Activated naive CD4-positive, alpha-beta T cell treated with Interleukin-2 at 50 U/mL for 16 hours (primary cell): ENCODE measurements around the gene CALM3.
"Not testable (repeated sequence)": the region's sequence is repeated elsewhere in the genome, so short reads cannot be mapped to it uniquely, and the experiment has no call there.

Experiments
- DNase-seq: peaks from one replicate; pipeline ENCODE4 v3.0.0-alpha.2; 2020

CALM3 gene

DNA sequence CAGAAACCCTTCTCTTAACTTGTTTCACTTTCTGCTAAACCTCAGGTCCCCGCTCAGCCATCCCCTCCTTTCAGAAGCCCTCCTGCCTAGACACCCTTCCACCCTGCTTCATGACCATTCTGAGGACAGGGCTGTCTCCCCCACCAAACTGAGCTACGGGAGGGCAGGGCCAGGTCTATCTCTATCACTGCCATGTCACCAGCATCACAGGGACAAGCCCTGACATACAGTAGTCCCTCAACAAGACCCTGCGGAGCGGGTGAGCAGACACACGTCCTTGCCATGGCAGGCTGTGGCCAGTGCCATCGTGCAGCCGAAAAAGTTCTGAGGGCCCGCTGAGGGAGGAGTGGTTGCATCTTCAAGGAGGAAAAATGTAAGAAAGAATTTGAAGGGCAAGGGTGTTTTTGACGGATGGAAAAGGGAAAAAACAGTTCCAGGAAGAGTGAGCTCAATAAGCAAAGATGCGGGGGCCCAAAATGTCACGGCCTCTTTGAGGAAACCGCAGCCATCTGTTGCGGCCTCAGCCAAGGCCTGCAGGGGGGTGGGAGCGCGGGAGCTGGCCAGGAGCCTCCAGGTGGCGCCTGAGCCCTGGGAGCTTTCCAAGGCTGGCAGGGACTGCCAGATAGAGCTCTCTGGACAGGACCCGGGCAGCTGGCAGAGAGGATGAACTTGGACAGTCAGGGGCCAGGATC is 15.6 kb downstream of the CALM3 start:
- DNase-seq: peak; percentile 55

DNA sequence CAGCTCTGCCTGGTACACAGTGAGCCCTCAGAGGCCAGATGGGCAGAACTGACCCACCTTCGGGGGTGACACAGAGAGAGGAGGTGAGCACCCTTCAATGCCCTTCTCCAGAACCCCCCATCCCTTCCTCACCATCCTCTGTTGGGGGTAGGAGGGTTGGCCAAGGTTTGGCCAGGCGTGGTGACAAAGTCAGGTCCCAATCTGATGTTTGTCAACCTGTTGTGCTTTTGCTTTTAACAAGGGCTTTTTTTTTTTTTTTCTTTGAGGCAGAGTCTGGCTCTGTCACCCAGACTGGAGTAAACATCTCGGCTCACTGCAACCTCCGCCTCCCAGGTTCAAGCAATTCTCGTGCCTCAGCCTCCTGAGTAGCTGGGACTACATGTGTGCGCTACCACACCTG is 16.5 kb downstream of the CALM3 start:
- DNase-seq: no peak

DNA sequence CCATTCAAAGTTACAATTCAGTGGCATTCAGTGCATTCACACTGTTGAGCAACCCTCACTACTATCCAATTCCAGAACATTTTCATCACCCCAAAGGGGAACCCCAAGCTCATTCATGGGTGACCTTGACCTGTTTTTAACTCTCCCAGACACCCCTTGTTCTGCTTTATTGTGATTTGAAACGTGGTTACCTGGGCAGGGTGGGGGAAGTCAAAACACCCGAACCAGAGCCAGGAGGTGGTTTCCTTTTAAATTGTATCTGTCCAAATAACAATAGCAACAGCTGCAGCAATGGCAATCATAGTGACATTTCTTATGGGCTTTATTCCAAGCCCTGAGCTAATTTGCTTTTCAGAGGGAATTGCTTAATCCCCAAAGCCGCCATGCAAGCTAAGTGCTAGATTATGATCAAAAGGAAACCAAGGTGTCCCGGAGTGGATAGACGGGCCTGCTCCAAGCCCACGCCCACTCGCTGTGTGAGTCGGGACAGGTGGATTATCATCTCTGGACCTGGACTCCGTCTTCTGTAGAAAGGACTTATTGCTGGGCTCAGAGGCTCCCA is 17.6 kb downstream of the CALM3 start:
- no peak for DNase-seq

DNA sequence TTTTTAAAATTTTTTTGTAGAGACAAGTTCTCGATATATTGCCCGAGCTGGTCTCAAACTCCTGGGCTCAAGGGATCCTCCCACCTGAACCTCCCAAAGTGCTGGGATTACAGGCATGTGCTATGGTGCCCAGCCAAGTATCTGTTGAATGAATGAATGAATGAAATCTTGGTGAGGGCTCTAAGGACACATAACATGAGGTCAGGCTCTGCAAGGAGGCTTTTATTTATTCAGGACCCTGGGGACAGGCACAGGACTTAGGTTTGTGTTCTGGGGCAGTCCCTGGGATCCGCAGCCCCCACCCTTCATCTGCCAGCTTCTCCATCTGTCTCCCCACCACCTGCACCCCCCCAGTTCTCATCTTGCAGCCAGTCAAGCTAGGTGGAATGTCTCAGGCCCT is 19.1 kb downstream of the CALM3 start:
- DNase-seq: no peak

DNA sequence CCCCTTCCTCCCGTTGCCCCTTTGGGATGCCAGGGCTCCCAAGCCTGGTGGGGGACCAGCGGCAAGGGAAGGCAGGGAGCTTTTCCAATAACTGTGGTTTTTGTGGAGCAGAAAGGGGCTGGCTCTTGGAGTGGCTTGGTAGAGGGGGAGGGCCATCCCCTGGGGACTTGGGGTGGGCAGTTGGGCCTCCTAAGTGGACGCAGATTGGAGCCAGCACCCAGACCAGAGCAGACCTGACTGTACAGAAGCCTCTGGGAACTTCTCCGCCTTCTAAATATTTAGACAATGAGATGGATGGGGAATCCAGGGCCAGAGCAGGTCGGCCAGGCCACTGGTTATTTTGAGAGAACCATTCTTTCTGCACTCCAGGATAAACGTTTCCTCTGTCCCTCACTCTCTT is 19.6 kb downstream of the CALM3 start:
- DNase-seq: no peak

DNA sequence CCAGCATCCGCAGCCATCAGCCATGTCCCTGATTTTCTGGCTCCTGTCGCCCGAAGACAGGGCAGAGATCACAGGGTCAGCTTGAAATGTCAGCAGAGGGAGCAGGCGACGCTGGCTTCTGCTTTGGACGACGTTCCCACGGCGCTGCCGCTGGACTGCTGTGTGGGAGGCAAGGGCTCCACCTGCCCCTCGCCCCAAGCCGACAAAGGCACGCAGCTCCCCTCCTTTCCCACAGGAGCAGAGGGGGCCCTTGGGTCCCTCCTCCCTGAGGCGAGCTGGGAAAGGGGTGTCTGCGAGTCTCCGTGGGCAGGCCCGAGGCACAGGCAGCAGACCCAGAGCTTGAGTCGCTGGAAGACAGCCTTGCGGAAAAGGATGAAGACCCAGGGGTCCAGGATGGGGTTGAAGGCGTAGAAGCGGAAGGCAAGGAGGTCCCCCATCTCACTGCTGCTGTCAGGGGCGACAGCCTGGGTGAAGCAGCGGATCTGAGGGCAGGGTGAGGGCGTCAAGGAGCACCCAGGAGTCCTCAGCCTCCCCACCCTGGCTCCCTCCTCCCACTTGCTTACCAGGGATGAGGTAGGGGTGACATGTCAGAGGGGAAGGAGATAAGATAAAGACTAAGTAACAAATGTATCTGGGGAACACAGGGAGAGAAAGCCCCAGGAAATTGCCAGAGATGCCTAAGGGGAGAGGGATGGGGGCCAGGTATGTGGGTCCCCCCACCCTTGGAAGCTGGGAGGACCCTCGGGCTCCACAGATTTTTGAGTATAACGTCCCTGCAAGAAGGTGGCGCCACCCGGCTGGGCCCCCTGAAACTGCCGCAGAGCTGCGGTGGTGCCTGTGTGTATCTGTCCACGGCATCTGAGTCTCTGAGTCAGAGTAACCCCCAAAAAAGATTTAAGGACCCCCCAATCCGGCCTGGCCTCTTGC is 20.3 kb downstream of the CALM3 start:
- DNase-seq: no peak

DNA sequence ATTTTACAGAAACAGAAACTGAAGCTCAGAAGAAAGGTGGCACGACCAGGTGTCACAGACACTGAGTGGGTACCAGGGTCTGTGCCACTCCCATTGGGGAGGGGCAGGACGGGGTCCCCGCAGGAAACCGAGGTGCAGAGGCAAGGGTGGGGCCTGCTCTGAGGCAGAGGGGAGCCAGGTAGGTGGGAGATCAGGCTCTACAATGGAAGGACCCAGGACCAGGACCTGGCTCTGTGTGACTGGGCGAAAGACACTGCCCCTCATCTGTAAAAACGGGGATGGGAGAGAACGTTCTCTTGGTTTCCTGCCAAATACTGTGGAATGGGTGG is 21.0 kb downstream of the CALM3 start:
- no peak for DNase-seq

DNA sequence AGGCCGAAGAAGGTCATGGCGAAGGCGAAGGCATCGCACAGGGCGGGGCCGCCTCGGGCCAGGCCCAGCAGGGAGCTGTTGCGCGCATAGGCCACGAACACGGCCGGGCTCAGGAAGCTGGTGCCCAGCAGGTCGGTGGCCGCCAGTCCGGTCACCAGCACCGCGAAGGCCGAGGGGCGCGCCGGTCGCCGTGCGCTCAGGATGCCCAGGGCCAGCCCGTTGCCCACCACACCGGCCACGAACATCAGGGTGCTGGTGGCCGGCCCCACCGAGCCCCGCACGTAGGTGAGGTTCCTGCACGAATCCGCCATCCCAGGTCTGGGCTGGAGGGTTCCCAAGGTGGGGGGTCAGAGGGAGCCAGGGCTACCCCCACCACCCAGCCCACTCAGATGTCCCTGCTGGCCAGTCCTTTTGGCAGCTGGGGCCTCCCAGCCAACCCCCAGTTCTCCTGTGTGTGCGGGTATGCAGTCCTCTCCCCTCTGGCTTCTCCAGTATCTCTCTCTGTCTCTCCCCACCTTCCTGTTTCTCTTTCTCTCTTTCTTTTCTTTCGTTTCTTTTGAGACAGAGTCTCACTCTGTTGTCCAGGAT is 22.9 kb downstream of the CALM3 start:
- no peak for DNase-seq

DNA sequence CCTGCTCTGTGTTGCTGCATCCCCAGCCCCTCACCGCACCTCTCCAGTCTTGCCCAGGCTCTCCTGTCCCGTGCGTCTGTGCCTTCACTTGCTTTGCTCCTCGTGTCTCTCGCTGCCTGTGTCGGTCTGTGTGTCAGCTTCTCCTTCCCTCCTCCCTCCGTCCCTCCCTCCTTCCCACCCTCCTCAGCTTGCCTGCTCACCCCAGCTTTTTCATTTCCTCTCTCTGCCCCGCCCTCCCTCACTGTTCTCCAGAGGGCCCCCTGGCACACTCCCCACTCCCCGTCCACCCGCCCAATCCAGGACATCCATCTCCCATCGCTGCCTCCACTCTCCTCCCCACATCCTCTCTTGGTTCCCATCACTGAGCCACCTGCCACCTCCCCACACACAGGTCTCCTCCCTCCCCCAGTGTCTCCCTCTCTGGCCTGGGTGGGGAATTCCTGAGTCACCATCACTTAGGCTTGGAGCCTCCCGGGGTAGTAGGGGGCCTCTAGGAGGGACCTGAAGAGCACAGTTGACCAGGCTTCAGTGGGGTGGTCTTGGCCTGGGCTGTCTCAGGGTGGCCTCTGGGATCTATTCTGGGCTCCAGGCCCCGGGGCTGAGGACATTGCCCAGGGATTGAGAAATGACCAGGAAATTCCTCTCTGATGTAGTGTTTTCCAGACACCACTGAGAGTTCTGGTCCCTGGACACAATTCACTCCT is 24.0 kb downstream of the CALM3 start, which contains the start of gene PTGIR:
TSS of gene PTGIR (minus strand) at position 132 of the 704 bp plus-strand sequence. CDS start 864 bp downstream, outside the sequence.
- DNase-seq: no peak

DNA sequence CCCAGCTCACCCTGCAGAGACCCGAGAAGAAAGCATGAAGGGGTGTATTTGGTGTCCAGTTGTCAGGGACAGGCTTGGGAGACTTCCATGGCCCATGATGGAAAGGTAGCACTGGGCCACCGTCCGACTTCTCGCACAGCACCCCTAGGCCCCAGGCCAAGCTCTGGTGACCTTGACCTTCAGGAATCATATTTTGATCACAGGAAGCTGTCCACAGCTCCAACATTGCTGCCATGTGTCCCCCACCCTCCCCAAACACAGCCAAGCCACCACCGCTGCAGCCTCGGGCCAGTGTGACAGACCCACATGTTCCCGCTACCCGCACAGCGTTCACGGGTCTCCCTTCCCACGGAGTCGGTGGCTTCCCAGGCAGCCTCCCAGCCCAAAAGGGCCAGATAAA is 24.6 kb downstream of the CALM3 start:
- DNase-seq: no peak

DNA sequence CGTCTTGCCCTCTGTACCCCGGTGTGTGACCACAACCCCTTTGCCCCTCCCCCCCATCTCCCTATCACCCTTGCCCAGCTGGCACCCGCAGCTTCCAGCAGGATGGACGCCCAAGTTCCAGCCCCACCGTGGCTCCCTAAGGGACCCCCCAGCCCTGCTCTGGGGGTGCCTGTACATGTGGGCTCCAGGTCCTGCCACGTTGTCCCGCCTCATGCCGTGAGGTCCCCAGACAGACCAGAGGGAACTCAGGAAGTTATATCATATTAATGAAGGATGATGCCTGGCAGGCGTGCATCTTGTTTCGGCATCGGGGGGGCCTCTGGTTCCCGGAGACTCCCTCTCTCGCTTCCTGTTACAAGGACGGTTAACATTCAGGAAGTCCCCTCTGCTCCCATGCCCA is 25.3 kb downstream of the CALM3 start:
- no peak for DNase-seq

DNA sequence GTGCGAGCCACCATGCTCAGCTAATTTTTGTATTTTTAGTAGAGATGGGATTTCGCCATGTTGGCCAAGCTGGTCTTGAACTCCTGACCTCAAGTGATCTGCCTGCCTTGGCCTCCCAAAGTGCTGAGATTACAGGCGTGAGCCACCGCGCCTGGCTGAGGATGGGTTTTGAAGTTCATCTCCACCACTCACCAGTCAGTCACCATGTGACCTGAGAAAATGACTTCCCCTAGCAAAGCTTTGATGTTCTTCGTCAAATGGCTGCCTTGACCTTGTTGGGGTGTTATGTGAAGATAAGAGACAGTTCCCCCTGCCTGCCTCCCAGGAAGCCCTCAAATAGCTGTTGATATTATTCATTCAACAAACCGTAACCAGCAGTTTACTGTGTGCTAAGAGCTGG is 27.8 kb downstream of the CALM3 start:
- not testable (repeated sequence) for DNase-seq

DNA sequence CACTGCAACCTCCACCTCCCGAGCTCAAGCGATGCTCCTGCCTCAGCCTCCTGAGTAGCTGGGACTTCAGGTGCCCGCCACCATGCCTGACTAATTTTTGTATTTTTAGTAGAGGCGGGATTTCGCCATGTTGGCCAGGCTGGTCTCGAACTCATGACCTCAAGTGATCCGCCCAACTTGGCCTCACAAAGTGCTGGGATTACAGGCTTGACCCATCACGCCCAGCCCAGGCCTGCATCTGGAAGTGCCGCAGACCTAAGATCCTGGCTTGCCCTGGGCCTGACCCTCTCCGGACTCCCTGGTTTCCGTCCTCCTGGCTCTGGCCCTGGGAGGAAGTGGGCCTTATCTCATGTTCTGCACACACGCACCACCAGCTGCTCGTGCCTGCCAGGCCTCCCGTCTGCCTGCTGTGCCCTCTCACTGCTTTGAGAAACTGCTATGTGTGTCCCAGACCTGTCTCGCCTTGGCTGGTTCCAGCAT is 28.5 kb downstream of the CALM3 start:
- no peak for DNase-seq

DNA sequence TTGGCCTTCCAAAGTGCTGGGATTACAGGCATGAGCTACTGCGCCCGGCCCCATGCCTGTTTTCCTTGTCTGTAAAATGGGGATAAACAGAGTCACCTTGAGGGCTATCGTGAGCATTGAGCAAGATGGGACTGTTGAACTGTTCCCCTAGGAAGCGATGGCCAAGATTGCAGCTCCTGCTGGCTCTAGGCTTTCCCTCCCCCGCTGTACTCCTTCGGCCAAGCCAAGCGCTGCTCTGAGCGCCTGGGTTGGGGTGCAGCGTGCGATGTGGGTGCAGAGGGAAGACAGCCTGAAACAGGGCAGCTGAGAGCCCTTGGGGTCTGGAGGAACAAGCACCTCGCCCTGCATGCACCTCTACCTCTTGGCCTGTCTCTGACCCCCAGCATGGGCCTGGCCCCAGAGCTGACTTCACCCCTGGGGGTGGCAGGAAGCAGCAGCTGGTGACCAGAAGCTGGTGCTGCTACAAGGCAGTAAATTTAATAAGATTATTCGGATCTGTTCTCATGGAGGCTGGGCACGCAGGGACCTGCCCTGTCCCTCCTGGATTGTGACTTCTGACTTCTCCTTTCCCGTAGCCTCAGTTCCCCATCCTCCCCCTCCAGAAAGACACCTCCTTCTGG is 29.6 kb downstream of the CALM3 start:
- no peak for DNase-seq

DNA sequence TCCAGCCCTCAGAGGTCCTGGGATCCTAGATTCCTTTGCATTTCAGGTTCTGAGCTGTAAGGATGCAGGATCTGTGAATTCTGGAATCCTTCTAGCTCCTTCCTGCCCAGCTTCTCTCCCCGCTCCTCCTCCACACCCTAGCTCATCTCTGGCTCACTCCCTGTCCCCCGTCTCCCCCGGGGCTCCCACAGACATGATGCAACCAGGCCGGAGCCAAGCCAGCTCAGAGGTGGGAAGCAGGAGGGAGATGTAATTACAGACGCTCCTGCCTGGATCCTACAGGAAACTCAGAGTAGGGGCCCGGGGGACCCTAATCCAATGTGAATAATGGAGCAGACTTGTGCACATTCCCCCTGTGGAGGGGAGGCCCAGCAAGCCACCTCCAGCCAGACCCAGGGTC is 30.4 kb downstream of the CALM3 start:
- DNase-seq: no peak

DNA sequence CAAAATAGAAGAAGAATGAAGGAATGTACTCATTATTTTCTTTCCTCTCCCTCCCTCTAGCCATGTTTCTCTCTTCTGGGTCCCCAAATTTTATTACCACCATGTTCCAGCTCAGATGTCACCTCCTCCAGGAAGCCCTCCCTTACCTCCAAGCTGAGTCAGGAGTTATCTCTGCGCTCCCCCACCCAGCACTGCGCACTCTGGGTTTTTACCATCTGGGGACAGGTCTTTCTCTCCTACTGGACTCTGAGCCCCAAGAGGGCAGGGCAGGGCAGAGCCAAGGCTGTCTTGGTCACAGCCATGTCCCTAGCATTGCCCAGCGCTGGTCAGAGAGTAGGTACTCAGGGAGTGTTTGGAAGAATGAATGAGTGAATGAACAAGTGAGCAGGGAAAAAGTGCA is 32.0 kb downstream of the CALM3 start:
- DNase-seq: no peak

DNA sequence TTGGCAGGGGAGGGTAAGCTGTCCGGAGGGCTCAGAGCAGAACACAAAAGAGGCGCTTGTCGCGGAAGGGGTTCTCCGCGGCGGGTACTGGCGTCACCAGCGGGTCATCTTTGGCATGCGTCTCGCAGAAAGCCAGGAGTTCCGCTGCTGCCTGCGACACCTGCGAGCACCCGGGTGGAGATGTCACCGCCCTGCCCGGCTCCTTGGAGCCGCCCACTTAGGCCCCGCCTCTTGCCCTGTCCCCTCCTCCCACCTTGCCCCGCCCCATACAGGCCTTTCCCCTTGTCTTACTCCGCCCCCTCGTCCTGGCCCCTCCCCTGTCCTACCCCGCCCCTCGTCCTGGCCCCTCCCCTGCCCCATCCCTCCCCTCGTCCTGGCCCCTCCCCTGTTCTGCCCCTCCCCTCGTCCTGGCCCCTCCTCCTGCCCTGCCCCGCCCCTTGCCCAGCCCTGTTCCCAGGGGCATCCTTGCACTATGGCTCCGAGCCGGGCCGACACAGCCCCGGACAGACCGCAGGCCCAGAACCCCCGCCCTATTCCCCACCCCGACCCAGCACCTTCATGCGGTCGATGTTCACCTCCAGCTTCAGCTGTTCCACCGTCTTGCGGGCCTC is 33.0 kb downstream of the CALM3 start:
- DNase-seq: peak; percentile 93

DNA sequence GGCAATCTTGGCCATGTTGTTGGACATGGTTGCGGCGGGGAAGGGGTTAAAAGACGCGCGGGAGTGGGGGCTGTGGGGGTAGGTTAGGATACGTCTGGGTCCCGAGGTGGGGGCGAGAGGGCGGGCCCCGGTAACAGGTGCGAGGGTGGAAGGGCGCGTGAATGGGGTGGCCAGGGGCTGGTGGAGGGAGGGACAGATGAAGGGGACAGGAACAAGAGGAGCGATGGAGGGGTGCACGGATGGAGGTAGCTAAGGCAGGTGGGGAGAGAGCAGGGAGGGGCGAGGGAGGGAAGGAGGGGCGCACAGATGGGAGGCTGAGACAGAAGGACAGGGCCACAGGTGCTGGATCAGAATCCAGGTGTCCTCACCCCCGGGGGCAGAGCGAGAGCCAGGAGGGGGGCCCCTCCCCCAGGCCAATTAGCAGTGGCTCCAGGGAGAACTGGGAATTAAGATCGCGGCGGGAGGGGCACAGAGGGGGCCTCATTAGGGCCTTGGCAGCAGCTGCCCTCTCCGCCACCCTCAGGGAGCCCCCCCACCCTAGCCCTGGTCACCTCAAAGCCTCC is 33.6 kb downstream of the CALM3 start:
- peak; percentile 21 for DNase-seq

DNA sequence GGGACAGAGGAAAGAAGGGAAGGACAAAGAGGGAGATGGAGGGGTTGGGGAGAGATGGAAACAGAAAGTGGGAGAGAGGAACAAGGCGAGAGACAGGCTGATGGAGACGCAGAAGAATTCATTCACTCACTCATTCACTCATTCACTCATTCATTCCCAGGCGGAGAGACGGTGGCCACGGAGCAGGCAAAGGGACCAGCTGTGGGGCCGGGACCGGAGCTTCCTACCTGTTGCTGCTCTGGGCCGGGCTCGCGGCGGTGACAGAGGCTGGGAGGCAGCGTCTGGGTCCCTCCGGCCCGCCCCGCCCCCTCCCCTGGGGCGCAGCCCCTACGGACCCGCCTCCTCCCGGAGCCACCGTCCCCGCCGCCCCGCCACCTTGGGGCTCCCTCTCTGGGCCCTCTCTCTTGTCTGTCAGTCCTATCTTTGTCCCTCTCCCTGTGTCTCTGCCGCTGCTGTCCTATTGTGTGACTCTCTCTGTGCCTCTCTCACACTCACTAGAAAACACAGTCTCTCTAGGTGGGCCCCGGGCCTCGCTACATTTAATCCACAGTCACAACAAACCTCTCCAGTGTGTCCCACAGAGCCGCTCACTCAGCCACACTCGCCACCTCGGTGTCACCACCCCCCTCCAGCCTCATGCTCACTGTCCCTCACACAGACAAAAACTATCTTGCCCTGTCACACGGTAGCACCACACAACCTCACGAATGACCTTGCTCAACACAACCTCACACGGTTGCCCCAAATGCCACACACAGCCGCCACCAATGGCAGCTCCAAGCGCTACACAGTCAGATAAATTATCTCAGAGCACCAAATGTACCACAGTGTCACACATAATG is 35.0 kb downstream of the CALM3 start, which contains the start of gene GNG8:
TSS of gene GNG8 (minus strand) at position 283 of the 842 bp plus-strand sequence. CDS start 1,520 bp downstream, outside the sequence.
- no peak for DNase-seq

DNA sequence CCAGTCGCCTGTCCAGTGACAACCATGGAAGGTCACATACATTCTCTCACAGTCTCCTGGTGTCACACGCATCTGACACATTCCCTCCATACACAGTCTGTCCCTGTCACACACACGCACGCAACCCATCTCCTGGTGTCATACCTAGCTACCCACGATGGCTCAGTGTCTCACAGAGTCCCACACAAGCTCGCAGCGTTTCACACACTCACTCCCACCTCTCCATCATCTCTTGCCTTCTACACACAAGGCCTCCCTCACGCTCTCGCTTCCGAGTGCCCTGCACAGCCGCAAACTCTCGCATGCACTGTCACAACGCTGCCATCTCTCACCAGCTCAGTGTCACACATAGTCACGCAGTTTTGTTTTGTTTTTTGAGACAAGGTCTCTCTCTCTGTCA is 36.1 kb downstream of the CALM3 start:
- DNase-seq: peak; percentile 27
